ENCODE measurements around the gene ISM2. TPM values are rescaled to one million over a fixed set of nuclear protein-coding genes. Genes with fewer than 3 reads are reported as not detected.

Gene ISM2
- total and polyA plus RNA-seq, 10 of the 15 experiments (the other 5 are each of a cell fraction or from before 2014, with no cell fraction given), result 0.03 TPM; not detected in 9

GRCh38 chr14:77467801-77468200 lies 30.8 kb downstream of the ISM2 start (continued):
- TF ChIP-seq ZZZ3 (IDR thresholded peaks at IDR 0.05; ENCODE audit: control insufficient read depth, insufficient read length, low read depth) (no peak), NRF1 (conservative IDR thresholded peaks at IDR 0.05; ENCODE audit: low read depth, low read length) (no peak), IRF5 (IDR thresholded peaks at IDR 0.05; ENCODE audit: borderline replicate concordance) (no peak), CREB1 (IDR thresholded peaks at IDR 0.05; ENCODE audit: low read depth) (no peak)

DNA sequence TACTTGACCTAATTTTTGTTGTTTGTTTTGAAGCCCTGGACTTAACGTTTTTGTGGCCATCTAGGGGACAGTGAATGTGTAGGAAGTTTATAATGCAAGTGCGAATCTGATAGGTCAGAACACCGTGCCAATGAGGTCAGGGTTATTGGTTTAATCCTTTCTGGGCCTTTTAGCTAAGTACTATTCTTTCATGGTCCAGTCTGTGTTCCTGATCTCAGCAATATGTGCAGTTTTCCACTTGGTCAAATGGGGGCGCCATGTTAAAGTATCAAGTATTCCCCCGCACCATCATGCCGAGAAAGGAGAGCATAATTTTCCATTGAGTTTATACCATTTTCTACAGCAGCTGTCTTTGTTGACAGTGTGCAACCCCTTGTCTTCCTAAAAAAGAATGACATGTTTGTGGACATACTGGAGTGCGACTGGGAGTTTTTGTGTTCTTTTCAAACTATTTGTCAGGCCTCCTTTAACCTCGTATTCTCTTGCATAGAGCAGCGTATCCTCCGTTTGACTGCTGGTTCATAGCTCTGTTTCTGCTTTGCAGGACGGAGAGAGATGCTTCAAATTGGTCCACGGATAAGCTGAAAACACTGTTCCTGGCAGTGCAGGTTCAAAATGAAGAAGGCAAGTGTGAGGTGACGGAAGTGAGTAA lies 39.4 kb downstream of the ISM2 start:
- ChIA-PET RAD21 (ENCODE audit: unreplicated experiment) (interaction anchor here (0.5 to 3.2 kb wide), 25 partner anchors 13 to 381 kb away, joined by 3 to 44 read pairs (median 4); partner anchors contain the start of genes GSTZ1, POMT2, SAMD15 and TMED8), SMC1A (ENCODE audit: uncharacterized antibody, unreplicated experiment) (interaction anchor here (0.7 to 2.7 kb wide), 32 partner anchors 9 to 293 kb away, joined by 3 to 91 read pairs (median 4); partner anchors contain the start of genes ALKBH1, GSTZ1, POMT2 and SLIRP), CTCF (interaction anchor here (0.5 to 4.6 kb wide), 57 partner anchors 8 to 388 kb away, joined by 3 to 140 read pairs (median 4); partner anchors contain the start of genes ALKBH1, SAMD15, SLIRP and SNW1), POLR2A (interaction anchor here (0.8 to 1.6 kb wide), 9 partner anchors 9 to 149 kb away, joined by 3 to 7 read pairs (median 4); partner anchors contain the start of genes GSTZ1, SAMD15 and TMED8)
- Histone ChIP-seq H3K4me3 (peak overlapping the region; percentile 82), H3K27ac (ENCODE audit: control insufficient read depth, insufficient read depth) (peak overlapping the region; percentile 97), H2AFZ (ENCODE audit: control insufficient read depth, low read depth, low read length) (no peak overlapping the region), H3K4me2 (ENCODE audit: control insufficient read depth, insufficient read depth) (peak overlapping the region; percentile 73), H3K36me3 (ENCODE audit: control insufficient read depth in 2 of 2, insufficient read depth in 2 of 2, low read length in 1 of 2) (peaks cover 12 to 26% of the 10 kb centered on the region in 2 experiments), H3K4me1 (ENCODE audit: control insufficient read depth, insufficient read depth, low read length) (peaks cover 13% of the 10 kb centered on the region), H3K27me3 (replicated peaks in 1 of 2; ENCODE audit: control insufficient read depth in 2 of 2, insufficient read depth in 2 of 2, low read length in 1 of 2) (no peaks in the 10 kb centered on the region), H3K79me2 (ENCODE audit: control insufficient read depth, insufficient read depth, low read length) (peaks cover 53% of the 10 kb centered on the region), H3K9ac (ENCODE audit: control insufficient read depth, insufficient read depth, low read length) (peak overlapping the region; percentile 88), H3K9me3 (replicated peaks; ENCODE audit: control insufficient read depth, insufficient read depth, low read length) (no peaks in the 10 kb centered on the region), H4K20me1 (ENCODE audit: control insufficient read depth, insufficient read depth) (peaks cover 4% of the 10 kb centered on the region; the same call in 1 of the 2 replicates)
- no peak for FAIRE-seq
- WGBS (ENCODE audit: insufficient coverage, insufficient replicate concordance, low lambda C conversion rate, missing lambda C conversion rate), result 38% methylated on average over 13 of the region's 13 CpGs
- ATAC-seq, result peak; percentile 18
- BruUV-seq (replicated peaks), result no TSS peak
- intact Hi-C loops (cut with micrococcal nuclease; ENCODE audit: unreplicated experiment), result loop anchor here (2.0 to 5.0 kb wide), 3 partner anchors 82 to 307 kb away; partner anchors contain the start of genes ALKBH1, SAMD15, SLIRP and TMED8
- DNase-seq (ENCODE audit: low read depth, low spot score), result peak; percentile 24
- in situ Hi-C loops (cut with MboI), result no loop called here
- TF ChIP-seq USF1 (IDR thresholded peaks at IDR 0.05; ENCODE audit: borderline replicate concordance, extremely low read length, insufficient read depth, low read depth, low read length), result no peak
- TF ChIP-seq PKNOX1 (IDR thresholded peaks at IDR 0.05), result no peak
- TF ChIP-seq, protein P1, sequence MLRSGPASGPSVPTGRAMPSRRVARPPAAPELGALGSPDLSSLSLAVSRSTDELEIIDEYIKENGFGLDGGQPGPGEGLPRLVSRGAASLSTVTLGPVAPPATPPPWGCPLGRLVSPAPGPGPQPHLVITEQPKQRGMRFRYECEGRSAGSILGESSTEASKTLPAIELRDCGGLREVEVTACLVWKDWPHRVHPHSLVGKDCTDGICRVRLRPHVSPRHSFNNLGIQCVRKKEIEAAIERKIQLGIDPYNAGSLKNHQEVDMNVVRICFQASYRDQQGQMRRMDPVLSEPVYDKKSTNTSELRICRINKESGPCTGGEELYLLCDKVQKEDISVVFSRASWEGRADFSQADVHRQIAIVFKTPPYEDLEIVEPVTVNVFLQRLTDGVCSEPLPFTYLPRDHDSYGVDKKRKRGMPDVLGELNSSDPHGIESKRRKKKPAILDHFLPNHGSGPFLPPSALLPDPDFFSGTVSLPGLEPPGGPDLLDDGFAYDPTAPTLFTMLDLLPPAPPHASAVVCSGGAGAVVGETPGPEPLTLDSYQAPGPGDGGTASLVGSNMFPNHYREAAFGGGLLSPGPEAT (IDR thresholded peaks at IDR 0.05; ENCODE audit: low read depth), result 0 out of 2 replicates have a peak, but pooled peaks have one; percentile 25
- TF ChIP-seq NBN (IDR thresholded peaks at IDR 0.05), result 0 out of 2 replicates have a peak, but pooled peaks have one; percentile 33
- no peak for TF ChIP-seq SRF (IDR thresholded peaks at IDR 0.05; ENCODE audit: low read depth in 2 of 2, low read length in 2 of 2)
- no peak for TF ChIP-seq ZNF274 (IDR thresholded peaks at IDR 0.05; ENCODE audit: insufficient read depth, insufficient read length)
- TF ChIP-seq SMARCA5 (IDR thresholded peaks at IDR 0.05), result no peak; the same call in 1 of the 2 replicates
- no peak for TF ChIP-seq SUZ12 (IDR thresholded peaks at IDR 0.05; ENCODE audit: unreplicated experiment)
- no peak for TF ChIP-seq EZH2 (IDR thresholded peaks at IDR 0.05; ENCODE audit: borderline replicate concordance, control insufficient read depth, low read depth, low read length)
- no peak for TF ChIP-seq HCFC1 (IDR thresholded peaks at IDR 0.05; ENCODE audit: low read length)
- no peak for TF ChIP-seq HDAC6 (IDR thresholded peaks at IDR 0.05; ENCODE audit: unreplicated experiment)
- TF ChIP-seq KAT2A (conservative IDR thresholded peaks at IDR 0.05; ENCODE audit: control insufficient read depth, low read depth, low read length), result no peak
- TF ChIP-seq KLF5 (IDR thresholded peaks at IDR 0.05; ENCODE audit: partially characterized antibody), result no peak
